Activated T-cell treated with anti-CD3 and anti-CD28 coated beads for 1 hour (primary cell): ENCODE results near the gene KRT16.
A peak's percentile ranks its signal among the peaks of the same experiment; 100 is the strongest.
"Not testable (repeated sequence)": the region's sequence is repeated elsewhere in the genome, so short reads cannot be mapped to it uniquely, and the experiment has no call there.

ENCODE experiments used
- DNase-seq: peaks from one replicate; pipeline ENCODE4 v3.0.0-alpha.2; 2020; ENCODE audit warnings: low read depth

Gene KRT16

GRCh38 chr17:41612376-41613160 is at the start of gene KRT16:
Gene KRT16 (minus strand): TSS chr17:41612767. CDS start chr17:41612688, 79 bp downstream.
- DNase-seq: not testable (repeated sequence)

DNA sequence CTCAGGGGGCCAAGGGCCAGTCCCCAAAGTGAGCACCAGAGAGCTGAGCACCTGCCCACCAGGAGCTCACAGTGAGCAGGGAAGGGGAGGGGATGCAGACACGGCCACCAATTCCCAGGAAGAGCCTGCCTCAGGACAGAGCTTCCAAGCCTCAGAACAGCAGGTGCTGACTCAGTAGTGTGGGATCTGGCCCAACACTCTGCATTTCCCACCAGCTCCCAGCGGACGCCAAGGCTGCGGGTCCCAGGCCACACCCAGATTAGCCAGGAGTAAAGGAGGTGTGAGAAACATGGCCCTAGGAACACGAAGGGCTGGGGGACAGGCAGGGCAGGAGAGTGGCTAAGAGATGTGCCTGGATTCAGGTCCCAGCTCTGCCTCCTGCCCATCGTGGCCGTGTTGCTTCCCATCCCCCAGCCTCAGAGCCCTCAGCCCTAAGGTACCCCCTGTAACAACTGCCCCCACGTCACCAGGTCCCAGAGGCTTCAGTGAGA is 47.7 kb upstream of the KRT16 start:
- DNase-seq: no peak

DNA sequence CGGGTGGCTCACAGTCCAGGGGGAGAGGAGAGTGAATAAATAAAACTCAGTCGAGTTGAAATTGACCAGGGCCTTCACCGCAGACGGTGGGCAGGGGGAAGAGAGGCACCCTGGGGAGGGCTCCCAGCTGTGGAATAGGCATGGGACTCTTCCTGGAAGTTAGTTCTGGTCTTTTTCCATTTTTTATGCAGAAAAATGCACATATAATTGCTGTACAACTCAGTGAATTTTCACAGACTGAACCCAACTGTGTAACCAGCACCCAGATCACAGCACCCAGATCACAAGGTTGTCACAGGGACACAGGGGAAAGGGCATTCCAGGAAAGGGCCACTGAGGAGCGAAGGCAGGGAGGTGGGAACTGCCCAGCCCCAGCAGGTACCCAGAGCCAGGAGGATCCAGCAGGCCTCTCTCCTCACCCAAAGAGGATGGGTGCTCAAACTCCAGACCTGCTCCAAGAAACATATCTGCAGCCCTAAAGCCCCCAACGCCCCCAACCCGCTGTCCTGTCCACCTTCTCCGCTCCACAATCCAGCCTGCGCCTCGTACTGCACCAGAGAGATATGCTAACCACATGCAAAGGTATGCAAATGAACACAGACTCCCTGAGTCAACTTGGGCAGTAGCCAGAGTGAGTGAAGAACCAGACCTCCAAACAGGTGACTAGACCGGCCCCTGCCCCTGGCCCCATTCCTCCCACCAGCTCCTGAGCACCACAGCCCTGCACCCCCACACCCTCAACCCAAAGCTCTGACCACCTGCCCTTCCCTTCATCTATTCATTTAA is 47.1 kb upstream of the KRT16 start:
- DNase-seq: no peak

GRCh38 chr17:41658846-41659245 is 46.3 kb upstream of the KRT16 start:
- DNase-seq: no peak

GRCh38 chr17:41657936-41658335 is 45.4 kb upstream of the KRT16 start:
- no peak for DNase-seq

GRCh38 chr17:41657176-41657754 is 44.7 kb upstream of the KRT16 start:
- DNase-seq: no peak

DNA sequence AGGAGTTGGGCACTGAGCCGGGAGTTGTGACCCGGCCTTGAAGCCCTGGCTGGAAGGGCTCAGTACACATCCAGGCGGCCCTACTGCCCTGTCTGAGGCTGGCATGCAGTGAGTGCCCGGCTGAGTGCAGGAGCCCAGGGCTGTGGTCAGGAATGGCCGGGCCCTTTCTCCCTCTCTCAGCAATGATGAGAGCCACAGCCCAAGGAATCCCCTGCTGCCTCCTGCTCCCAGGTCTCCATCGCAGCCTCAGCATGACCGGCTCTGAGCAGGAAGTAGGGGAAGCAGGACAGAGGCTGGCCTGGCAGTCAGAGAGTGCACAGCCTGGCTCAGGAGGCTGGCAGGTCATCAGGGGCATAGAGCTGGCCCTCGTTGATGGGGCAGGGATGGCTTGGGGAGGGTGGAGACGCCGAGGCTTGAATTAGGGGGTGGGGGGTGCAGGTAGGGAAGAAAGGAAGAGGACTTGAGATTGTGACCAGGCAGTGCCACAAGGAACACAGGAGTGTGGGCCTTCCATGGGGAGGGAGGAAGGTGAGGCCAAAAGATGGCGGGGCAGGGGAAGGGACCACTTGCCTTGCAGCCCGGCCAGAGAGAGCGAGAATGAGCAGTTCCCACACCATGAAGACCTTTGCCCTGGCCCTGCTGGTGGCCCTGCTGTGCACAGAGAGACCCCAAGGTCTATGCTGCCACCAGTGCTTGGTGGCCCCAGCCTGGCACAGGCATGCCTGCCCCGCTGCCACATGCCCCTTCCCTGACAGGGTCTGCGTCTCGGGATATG is 43.9 kb upstream of the KRT16 start:
- DNase-seq: no peak

GRCh38 chr17:41655611-41656111 is 43.1 kb upstream of the KRT16 start:
- DNase-seq: no peak

DNA sequence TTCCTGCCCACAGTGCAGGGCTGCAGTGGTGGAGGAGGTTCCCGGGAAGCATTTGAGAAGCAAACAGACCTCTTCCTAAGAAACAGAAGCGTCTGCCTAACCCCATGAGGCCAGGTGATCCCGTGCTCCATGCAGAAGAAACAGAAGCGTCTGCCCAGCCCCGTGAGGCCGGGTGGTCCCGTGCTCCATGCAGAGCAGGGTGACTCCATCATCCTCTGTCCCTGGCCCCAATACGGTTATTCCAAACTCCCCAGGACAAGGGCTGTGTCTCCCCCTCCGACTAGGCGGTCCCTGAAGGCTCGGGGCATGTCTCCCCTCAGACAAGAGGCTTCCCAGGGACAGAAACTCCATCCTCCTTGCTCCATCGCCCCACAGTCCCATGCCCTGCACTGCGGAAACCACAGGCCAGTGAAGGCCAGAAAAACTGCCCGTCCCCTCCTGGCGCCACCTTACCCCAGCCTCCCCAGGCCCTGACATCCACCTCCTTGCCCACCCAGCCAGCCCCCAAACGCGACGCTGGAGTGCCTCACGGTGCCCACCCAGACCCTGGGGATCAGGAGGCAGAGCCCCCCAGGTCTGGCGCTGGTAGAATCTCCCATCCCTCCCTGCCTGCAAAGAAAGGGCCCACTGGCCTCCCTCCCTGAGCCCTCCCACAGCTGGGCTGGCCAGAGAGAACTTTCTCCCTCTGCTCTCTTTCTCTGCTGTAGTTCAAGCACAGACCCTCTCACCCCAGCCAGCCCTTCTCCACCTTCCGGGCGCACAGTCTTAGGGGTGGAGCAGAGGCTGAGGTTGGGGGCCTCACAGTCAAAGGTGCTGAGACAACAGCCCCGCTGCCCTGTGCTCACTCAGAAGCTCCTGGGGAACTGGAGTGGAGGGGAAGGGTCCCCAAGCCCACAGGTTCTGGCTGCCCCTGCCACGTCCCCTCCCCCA is 42.4 kb upstream of the KRT16 start:
- DNase-seq: no peak

DNA sequence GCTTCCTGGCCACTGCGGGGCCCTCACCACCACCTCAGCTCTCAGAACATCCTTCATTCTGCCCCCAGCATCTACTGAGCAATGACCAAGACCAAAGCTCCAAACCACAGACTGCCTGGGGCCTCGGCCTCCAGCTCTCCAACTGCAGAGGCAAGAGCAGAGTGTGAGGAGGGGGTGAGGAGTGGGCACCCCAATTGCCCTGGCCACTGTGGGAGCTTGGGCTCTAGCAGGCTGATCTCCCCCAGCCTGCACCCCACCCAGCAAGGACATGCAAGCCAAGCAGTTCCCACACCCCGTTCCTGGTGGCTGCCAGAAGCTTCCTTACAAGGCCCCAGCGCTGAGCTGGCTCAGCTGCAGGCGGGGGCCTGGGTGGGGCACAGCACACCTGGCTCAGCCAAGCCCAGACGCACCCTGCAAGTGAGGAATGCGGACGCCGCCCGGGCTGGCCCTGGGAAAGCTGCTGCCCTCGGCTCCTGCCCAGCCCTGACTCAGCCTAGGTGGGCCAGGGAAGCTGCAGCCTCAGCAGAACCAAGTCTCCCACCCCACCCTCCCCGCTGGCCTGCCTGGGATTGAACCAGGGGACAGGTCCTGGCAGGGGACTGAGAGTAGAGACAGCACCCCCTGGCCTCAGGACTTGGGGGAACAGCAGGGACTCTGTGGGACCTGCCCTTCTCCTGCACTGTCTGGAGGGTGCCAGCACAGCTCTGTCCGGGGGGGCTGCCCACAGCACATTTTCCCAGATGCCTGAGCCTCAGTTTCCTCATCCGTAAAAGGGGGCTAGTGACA is 41.5 kb upstream of the KRT16 start:
- DNase-seq: no peak

GRCh38 chr17:41653421-41653820 is 40.9 kb upstream of the KRT16 start:
- no peak for DNase-seq

GRCh38 chr17:41652461-41652970 is 39.9 kb upstream of the KRT16 start:
- no peak for DNase-seq

GRCh38 chr17:41651625-41652460 is 39.3 kb upstream of the KRT16 start:
- no peak for DNase-seq

DNA sequence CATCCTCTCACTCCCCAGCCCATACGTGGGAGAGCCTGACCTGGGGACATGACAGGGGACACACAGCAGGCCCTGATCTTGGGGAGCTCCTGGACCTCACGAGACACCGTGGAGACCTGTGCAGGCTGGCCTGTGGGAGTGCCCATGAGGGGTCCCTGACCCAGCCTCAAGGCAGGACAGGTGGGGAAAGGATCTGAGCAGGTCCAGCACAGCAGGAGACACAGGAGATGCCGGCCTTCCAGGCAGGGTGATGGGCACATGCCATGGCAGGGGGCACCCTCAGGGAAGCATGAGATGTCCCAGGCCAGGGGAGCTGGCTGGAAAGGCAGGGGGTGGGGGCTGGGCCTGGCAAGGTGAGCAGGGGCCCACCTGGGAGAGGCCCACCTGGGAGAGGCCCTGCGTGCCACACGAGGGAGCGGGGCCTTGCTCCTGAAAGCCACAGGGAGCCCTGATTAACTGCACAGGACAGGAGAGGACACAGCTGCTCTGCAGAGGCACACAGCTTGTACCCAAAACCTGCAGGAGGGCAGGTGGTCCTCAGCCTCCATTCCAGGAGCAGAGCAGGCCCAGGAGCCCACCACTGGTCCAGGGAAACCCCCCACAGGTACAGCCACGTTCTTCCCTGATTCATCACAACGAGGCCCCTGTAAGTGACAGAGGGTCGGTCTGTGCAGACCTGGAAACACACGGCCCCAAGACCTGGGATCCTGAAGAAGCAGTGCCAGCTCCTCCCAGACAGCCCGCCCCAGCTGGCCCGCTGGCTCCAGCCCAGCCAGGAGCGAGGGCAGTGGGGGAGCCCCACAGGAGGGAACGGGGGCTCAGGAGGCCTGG is 38.4 kb upstream of the KRT16 start:
- DNase-seq: no peak

- no peak for DNase-seq
Observed at GRCh38 chr17:41649923-41650519, 37.5 kb upstream of the KRT16 start.

DNA sequence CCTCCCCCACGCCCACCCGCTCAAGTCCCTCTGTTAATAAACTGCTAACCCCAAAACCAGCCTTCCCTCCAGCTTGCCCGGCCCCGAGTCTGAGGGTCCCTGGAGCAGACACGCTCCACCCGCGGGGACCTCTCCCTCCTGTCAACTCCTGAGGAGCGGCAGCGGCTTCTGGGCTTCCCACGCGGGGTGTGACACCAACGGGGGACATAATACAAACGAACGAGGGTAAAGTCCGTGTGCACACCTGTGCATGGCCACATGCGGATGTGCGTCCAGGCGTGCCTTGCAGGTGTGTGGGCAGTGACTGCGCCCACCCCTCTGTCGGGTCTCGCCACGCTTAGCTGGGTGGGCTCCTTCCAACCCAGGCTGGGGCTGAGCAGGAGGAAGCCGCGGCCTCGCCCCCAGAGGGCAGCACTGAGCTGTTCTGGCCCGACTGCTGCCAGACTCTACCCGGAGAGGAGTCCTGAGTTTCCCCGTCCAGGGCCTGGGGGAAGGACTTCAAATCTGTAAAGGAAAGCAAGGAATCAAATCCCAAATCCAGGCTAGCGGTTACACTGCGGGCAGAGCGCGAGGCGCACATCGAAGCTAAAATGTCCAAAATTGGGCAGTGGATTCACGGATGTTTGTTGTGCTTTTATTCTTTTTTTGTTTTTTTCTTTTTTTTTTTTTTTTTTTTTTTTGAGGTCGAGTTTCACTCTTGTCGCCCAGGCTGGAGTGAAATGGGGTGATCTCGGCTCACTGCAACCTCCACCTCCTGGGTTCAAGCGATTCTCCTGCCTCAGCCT is 36.0 kb upstream of the KRT16 start:
- DNase-seq: peak; percentile 87
